ENCODE measurements around the gene DICER1.

DNA sequence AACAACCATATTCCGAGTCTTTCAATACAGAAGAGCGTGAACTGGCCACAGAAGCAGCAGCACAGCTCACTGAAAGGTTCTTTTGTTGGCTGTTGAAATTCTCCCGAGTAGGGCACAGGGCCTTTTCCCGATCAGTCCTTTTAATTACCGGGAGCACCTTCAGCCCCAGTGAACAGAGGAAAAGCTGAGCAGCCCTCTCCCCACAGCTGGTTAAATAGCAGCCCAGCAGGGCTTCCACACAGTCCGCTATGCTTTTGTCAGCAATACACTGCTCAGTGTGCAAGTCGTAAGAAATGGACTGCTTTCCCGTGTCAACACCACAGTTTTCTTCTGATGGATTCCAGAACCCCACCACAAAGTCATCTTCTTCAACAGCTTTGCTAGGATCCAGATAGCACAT, 61.3 kb downstream of the DICER1 start:
- TF ChIP-seq, protein P1, sequence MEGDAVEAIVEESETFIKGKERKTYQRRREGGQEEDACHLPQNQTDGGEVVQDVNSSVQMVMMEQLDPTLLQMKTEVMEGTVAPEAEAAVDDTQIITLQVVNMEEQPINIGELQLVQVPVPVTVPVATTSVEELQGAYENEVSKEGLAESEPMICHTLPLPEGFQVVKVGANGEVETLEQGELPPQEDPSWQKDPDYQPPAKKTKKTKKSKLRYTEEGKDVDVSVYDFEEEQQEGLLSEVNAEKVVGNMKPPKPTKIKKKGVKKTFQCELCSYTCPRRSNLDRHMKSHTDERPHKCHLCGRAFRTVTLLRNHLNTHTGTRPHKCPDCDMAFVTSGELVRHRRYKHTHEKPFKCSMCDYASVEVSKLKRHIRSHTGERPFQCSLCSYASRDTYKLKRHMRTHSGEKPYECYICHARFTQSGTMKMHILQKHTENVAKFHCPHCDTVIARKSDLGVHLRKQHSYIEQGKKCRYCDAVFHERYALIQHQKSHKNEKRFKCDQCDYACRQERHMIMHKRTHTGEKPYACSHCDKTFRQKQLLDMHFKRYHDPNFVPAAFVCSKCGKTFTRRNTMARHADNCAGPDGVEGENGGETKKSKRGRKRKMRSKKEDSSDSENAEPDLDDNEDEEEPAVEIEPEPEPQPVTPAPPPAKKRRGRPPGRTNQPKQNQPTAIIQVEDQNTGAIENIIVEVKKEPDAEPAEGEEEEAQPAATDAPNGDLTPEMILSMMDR (IDR thresholded peaks at IDR 0.05): no peak
- TF ChIP-seq POLR2A (IDR thresholded peaks at IDR 0.05): no peak
